Activated CD8-positive, alpha-beta memory T cell treated with anti-CD3 and anti-CD28 coated beads for 48 hours (primary cell): ENCODE data around the gene FSTL4.

ENCODE experiments used
- DNase-seq, 3 experiments: peaks; one replicate each; pipeline ENCODE4 v3.0.0-alpha.2; 2020; ENCODE audit warnings: low read depth in 2 of 3, low spot score in 2 of 3

Gene FSTL4

DNA sequence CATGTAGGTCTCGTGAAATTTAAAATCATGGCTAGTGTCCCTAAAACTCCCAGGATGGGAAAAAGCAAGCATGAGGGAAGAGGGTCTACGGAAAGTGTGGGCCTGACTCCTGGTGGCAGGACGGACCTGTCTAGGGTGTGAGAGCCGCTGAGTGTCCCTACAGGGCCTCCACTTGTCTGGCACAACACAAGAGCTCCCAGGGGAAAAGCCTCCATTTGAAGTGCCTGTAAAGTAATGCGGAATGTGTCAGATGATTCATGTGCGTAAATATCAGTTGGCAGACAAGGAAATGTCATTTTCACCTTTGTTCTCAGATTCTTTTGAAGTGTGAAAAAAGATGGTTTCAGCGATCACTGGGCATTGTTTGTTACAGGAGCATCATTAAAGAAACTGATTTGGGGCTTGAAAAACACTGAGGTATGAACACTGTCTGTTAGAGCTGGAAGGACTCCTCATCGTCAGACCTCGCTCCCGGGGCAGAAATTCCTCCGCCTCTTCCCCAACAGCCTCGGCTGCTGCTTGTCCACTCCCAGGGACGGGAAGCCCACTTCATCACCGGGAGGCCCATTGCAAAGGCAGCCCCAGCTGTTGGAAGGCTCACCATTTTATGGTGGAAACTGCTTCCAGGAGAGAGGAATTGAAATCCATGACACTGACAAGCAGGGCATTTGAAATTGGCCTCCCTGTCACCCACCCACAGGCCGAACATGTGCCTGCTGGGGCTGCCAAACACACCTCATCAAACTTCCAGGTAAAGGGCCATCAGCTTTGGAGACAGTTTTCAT is 240.8 kb downstream of the FSTL4 start:
- no peak for DNase-seq

GRCh38 chr5:133370904-133371303 is 241.4 kb downstream of the FSTL4 start:
- DNase-seq: no peak

GRCh38 chr5:133370036-133370831 is 242.1 kb downstream of the FSTL4 start:
- no peak for DNase-seq

DNA sequence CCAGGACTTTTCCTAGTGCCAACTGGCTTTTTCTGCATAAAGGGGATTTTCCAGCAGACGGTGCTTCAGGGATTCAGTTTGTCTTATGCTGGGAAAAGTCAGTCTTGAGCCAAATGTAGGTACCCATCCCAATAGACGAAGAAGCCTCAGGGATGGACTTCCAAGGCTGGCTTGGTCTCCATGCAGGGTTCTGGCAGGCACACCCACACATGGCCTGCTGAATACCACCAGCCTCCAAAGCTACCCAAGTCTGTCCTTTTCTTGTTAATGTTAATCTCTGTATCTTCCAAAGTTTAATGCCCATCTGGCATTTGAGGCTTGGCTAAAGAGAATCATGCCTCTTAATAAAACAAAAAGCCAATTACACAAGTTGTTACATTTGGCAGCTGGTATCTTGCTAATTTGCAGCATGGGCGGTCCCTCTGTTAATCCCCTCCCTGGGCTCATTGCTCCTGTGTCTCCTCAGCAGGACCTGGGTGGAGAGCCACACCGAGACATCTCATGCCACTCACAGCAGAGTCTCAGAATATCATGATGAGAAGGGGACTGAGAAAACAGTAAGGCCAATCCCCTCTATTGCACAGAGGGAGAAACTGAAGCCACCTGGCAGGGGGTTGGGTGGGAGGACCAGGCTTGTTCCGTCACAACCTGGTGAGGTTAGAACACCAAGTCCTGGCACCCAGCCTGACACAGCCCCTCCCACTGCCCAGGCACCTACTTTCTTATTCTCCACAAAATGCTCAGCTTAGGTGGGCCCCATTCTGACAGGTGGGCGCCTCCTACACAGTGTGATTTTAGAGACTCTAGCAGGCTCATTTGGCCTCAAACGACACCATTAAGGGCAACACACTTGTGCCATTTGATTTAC is 243.2 kb downstream of the FSTL4 start:
- DNase-seq: no peak

GRCh38 chr5:133367984-133368383 is 244.4 kb downstream of the FSTL4 start:
- DNase-seq: no peak

DNA sequence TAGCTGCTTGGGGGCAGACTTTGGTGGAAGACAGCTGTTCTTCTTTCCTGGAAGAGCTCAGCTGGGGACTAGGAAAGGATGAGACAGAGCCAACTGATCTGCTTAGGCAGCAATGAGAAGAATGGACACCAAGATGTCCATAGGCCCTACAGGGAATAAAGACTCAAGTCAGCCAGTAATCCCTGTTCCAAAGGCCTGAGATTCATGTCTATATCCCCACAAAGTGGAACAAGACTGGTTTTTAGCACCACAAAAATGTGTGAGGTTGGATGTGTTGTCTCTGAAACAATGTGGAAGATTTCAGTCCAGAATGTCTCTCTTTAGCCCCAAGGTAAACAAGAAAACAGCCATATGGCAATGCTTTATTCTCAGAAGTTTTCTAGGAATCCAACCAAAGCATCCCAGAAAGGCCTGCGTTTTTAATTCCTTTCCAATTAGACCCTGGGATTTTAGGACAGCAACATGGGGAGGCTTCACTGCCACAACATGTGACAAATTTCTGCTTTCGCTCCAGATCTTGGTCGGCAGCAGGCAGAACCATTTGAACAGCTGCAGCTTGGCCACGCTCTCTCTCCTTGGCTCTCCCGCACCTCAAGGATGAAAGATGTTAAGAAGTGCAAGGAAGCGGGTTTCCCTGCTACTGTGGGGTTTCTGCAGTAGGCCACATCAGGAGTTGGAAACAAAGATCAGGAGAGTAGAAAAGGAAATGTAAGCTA is 245.1 kb downstream of the FSTL4 start:
- no peak for DNase-seq

DNA sequence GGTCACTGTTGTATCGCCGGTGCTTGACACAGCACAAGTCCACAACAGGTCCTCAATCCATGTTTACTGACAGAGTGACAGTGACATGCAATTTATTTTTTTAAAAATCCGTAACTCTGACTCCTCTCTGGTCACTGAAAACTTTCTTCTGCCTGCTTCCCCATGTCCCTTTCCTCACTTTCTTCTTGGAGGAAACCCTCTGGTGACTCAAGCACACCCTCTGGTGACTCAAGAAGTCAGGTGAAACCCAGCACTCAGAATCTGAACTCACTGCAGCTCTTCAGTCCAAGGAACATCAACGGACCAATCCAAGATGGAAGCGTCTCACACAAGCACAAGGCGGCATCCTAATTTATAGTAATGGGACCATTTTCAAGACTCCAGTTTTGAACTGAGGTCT is 245.9 kb downstream of the FSTL4 start:
- no peak for DNase-seq

GRCh38 chr5:133365738-133366137 is 246.6 kb downstream of the FSTL4 start:
- no peak for DNase-seq

GRCh38 chr5:133364936-133365707 is 247.2 kb downstream of the FSTL4 start:
- DNase-seq: no peak

DNA sequence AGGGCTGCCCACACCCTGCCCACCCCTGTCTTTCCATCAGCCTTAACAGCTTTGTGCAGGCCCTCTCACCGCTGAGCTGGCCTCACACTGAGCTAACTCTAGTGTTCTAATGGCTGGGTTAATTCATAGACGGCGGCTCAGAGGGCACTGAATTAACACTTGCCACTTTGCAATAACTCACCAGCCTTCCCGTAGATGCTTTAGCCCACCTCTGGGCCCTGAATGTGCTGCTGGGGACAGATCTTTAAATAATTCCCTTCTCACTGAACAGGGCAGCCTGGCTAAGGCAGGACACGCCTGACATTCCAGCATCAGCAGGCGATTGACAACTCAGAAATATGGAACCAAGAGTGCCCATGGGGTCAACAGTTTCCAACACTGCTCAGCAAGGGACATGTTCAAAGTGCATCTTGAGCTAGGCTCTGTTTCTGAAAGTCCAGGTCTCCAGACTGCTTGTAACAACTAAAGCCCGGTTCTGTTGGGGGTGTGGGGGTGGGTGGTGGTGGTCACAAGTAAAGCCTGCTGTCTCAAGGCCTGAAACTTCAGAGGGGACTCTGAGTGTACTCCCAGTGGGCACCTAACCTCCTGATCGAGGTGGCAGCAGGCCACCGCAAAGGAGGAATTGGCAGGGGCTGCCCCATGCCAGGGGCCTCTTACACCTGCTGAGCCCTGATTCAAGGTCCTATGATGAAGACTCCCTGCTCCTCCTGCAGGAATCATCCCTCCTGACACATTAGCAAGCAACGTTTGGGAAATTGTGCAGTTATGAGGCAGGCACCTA is 248.3 kb downstream of the FSTL4 start:
- DNase-seq: no peak

GRCh38 chr5:133362438-133362837 is 249.9 kb downstream of the FSTL4 start:
- DNase-seq: no peak

- DNase-seq: no peak
Observed at GRCh38 chr5:133361922-133362321, 250.4 kb downstream of the FSTL4 start.

DNA sequence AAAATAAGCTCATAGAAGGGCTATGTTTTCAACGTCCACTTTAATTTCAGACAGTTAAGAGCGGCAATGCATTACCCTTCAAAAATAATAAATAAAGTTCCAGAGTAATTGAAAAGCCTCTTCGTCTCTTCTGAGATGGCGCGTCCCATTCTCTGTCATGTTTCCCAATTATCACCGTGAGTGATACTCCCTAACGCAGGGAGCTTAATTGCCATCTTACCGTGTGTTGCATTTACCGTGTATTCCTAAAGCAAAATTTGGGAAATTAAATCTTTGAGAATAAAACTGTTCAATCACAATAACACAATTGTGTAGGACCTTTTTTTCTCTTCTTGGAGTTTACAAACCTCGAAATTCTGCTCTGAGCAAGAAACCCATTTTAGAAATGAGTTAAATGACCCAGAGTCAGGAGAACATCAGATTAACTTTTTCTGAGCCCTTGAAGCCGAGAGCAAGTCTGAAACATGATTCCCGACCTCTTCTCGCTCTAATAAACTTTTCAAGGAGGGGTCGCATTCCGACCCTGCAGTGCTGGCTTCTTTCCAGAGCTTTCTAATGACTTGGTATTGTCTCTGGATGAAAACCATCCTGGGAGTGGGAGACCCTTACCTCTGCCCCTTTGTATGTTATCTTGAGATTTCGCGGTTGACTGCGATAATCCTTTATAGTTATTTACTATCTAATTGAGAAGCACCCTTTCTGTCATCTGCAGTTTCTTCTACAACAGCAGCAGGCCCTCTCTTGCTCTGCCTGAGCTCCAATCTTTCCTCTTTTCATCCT is 251.5 kb downstream of the FSTL4 start:
- no peak for DNase-seq

GRCh38 chr5:133359861-133360260 is 252.5 kb downstream of the FSTL4 start:
- no peak for DNase-seq

GRCh38 chr5:133358271-133358670 is 254.1 kb downstream of the FSTL4 start:
- no peak for DNase-seq

DNA sequence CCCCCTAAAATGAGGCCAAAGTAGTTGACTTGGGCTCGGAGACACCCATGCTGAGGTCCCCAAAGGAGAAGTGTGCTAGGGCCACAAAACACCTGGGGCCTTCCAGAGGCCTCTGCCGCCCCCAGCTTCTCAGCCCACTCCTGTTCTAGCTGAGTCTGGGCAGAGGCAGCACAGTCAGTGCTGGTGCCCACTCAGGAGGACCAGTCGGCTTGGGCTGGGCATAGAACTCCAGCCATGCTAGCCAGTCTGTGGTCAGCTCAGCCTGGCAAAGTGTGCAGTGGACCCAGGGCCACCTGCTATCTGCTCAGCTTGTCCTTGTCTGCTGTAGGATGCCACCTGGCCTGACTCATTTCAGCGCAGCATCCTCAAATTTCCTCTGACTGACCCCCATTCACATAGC is 254.6 kb downstream of the FSTL4 start:
- no peak for DNase-seq

DNA sequence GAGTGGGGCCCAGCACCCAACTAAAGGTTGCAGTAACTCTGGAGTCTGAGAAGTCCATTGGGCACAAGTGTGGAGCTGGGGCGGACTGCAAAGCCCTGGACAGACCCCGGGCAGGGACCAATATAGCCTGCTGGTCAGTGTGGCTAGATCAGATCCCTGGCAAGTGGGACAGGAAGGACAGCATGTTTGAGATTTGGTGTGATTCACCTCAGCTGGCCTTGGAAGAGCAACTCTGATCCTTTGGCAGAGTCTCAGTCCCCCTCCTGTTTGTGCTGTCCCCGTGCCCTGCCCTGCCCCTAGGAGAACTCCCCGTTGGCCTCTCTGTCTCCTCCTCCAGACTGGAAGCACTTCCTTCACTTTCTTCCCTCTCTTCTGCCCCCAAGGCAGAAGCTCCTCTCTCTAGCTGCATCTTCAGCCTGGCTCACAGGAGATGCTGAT is 255.3 kb downstream of the FSTL4 start:
- no peak for DNase-seq

- DNase-seq: no peak
Observed at GRCh38 chr5:133356396-133356983, 255.9 kb downstream of the FSTL4 start.
